Hepatocyte (in vitro differentiated cells): ENCODE measurements around the gene MSI1.
A peak's percentile ranks its signal among the peaks of the same experiment; 100 is the strongest.

ENCODE experiments used
- CTCF ChIP-seq: fragments of 200-600 bp; sonication (generic); IDR thresholded peaks from 2 replicates; pipeline ENCODE4 v1.5.1; 2016; ENCODE audit warnings: antibody characterized with exemption, mild to moderate bottlenecking; ENCODE audit not compliant: poor library complexity
- EZH2 ChIP-seq: fragments of 200-600 bp; sonication (generic); IDR thresholded peaks from 2 replicates; pipeline ENCODE4 v1.6.1; 2016; ENCODE audit warnings: antibody characterized with exemption, mild to moderate bottlenecking, borderline replicate concordance
- EZH2phosphoT487 ChIP-seq: fragments of 200-600 bp; sonication (generic); IDR thresholded peaks from one replicate; pipeline ENCODE4 v1.6.1; 2018; ENCODE audit warnings: antibody characterized with exemption, mild to moderate bottlenecking, low read depth, moderate library complexity; ENCODE audit not compliant: unreplicated experiment, severe bottlenecking

- TF ChIP-seq CTCF: peak; percentile 77
- TF ChIP-seq EZH2: no peak
- no peak for TF ChIP-seq EZH2phosphoT487
Measured at GRCh38 chr12:120356567-120357030, 12.4 kb downstream of the MSI1 start.
